Hematopoietic multipotent progenitor cell treated with erythropoietin and hydrocortisone succinate and interleukin-3 and kit ligand, for 15 days (in vitro differentiated cells): ENCODE data around the gene RHOBTB3.

Experiments used
- DNase-seq: peaks from one replicate; pipeline ENCODE4 v3.0.0-alpha.2; 2015; ENCODE audit warnings: low spot score

Gene RHOBTB3

DNA sequence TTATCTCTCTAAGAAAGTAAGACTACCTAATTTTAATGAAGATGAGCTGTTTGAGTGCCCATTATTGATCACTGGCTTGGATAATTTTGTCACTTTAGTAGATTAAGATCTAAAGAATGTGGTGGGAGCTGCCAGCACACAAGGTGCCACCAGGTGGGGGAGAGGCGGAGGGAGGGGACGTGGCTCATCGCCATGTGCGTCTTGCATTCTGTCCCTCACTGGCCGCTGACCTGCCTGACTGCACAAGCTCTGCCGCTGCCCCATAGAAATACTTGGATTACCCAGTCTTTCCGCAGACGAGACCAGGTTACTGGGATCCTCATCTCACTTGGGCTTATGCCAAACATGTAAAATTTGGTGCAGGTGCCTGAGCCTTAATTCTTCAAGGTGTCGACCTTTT lies 37.6 kb downstream of the RHOBTB3 start:
- DNase-seq: no peak

DNA sequence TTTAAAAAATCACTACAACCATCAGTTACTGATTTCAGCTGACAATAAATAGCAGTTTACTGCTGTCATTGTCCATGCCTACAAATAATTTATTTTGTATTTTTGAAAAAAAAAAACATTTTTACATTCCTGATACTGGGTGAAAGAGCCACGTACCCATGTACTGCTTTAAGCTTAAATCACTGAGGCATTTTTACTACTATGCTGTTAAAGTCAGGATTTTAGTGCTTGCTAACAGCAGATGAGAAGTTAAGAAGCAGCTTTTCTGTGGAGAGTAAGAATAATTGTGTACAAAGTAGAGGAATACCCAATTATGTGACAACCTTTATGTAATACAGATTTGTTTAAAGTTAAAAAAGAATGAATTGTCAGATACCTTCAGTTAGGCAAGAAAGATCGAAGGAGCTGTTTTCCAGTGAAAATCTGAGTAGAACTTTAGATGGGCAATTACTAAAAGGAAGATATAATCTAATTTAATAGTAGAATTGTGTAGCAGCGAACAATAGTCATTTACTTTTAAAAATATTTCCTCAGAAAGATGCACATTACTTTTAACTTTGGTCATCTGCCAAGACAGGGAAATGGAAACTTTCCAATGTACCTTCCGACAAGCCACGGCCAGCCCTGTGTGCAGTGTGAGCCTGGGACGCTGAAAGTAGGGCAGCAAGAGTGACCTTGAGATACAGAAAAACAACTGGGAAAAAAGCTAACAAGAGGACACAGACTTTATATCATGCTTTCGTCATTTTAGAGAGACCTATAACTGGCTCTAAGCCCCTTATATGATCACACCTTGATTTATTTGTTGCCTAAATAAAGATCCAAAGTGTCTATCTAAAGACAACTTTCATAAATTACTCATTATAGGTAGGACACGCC lies 39.9 kb downstream of the RHOBTB3 start:
- no peak for DNase-seq

DNA sequence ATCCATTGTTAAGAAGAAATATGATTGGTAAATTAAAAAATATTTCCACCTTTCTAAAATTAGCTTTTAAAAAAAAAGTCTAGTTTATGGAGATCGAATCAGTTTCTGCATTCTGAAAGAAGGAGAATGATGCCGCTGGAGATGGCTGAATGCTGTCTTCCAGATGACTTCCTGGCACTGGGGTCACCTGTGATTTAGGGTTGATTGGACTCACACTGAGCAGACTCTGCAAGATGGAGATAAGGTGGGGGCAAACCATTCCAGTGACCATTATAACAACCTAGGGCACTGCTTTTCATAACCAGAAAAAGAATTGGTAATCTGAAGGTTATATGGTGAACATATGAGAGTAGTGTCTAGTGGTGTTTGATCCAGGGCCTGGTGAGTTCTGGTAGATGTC lies 40.8 kb downstream of the RHOBTB3 start:
- no peak for DNase-seq

- DNase-seq: peak; percentile 60
Observed at GRCh38 chr5:95773335-95774059, 42.4 kb downstream of the RHOBTB3 start.

DNA sequence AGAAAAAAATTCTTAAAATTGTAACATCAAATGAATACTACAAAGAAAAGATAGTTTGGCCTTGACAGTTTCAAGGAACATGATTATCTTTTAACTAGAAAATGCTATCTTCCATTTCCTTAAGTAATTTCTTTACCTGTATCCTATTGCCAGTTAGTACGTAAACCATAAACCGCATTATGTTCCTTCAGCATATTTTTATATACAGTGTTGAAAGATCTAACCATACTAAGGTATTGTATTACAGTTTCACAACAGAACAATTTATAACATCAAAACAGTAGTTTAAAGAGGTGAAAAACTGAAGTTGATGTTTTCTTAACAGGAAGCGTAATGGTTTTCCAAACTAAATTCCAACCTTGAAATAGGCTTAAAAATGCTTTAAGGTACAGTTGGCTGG lies 46.3 kb downstream of the RHOBTB3 start:
- DNase-seq: no peak

DNA sequence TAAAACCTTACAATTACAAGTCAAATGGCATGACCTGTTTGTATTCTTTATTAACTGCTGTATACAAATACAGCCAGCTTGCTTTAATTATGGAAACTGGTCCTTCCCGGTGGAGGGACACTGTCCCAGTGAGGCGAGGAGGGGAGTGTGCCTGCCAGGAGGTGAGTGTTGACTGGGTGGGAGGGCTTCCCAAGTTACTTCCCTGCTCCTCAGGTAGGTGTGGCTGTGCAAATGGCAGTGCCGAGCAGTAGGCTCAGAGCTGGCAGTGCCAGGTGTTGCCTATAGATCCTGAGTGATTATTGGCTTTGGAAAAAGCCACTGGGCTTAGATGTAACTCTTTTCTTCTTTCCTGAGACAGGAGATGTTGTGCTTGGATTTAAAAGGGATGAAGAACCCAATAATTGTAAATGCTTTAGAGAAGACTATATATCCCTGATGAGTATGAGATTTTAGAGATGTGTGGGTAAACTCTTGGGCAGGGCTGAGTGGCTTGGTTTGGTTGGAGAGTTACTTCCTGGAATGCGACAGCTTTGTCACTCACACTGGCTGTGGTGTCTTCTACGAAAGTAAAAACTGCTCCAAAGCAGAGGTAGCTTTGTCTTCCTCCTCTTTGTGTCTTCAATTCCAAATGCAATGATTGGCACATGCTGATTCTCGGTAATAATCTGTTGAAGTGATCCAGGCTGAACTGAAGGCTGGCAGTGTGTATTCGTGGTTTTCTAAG lies 47.7 kb downstream of the RHOBTB3 start:
- DNase-seq: no peak

DNA sequence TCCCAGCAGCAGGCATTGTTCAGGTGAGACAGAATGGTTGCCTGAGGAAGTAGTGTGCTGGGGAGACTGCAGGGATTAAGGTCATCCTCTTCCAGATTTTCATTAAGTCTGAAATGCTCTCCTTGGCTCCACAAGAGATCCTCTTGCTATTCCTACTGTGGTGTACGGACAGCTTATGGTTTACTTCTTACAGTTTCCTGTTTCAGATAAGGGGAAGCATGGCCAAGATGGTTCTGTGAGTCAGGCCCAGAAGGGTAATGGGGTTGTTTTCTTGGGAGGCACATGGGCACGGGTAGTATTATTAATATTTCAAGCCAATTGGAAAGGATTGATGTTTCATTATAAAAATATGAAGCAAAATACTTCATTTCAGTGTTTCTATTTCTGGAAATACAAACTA lies 48.5 kb downstream of the RHOBTB3 start:
- no peak for DNase-seq

DNA sequence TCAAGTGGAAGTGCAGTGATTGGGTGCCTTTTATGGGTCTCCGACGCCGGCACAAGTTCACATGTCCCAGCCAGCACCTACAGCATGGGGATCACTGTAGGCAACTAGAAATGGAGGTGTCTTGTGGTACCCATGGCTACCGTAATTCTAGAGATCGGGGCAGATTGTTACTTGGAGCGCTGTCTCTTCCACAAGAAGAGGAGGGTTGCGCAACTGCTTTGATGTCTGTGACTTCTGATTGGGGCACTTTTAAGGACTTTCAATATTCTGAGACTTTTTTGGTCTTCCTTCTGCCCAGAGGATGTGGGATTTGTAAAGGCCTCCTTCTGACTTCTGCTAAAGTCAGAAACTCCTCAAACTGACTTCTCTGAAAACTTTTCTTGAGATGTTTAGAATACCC lies 49.5 kb downstream of the RHOBTB3 start:
- DNase-seq: no peak

DNA sequence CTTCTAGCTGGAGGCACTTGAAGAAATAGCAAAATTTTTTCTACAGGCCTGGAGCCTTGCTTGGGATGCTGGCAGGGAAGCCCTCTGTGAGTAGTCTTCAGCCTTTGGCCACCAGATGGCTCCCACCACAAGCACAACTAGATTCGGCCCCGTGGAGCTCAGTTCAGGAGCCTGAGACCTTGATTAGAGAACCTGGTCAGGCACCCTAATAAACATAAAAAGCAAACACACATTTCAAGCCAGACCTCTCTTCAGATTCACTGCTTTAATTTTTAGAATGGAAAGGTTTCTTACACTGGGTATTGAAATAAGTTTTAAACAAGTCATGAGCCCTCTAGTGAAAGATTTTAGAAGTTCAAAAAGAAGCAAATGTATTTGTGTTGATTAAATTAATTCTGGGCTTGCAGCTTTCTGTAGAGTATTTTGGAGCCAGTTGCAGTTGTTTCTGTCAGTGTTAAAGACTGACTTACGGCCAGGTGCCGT lies 50.0 kb downstream of the RHOBTB3 start:
- peak; percentile 82 for DNase-seq

- no peak for DNase-seq
Observed at GRCh38 chr5:95782181-95782580, 51.0 kb downstream of the RHOBTB3 start.

DNA sequence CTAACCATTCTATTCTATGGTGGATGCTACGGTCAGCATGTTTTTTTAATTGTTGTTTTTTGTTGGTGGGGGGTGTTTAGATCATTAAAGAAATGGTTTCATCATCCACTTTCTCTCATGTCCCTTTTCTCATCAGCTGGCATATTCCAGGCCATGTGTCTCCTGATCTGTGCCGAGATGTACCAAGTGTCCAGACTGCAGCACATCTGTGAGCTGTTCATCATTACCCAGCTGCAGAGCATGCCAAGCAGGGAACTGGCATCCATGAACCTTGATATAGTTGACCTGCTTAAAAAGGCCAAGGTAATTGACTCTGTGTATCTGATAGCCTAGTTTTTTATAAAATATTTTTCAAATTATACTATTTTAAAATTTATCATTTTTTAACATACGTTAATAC lies 52.5 kb downstream of the RHOBTB3 start:
- DNase-seq: no peak

- DNase-seq: no peak
Observed at GRCh38 chr5:95784514-95785302, 53.6 kb downstream of the RHOBTB3 start.

DNA sequence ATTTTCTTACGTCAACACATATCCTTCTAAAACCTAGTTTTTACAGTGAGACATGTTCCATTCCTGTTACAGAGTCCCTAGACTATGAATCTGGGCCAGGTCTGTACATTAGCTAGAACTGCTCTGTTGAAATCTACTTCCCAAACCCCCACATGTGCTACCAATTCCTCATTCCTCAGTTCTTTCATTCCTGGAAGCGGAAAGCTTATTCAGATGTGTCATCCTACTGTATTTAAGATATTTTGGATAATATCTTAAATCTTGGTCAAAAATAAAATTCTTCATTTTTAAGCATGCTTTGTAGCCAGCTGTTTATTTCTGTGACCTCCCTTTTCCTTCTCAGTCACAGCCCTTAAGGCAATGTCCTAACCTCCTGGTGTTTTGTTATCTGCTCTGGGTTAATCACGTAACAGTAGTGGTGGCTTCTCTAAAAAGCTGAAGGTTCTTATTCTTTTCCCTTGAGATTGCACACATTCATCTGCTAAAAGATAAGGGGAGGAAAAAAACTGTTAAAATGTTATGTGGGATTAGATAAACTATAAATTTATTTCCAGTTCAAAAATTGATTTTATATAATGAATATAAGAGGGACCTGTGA lies 55.8 kb downstream of the RHOBTB3 start:
- no peak for DNase-seq

DNA sequence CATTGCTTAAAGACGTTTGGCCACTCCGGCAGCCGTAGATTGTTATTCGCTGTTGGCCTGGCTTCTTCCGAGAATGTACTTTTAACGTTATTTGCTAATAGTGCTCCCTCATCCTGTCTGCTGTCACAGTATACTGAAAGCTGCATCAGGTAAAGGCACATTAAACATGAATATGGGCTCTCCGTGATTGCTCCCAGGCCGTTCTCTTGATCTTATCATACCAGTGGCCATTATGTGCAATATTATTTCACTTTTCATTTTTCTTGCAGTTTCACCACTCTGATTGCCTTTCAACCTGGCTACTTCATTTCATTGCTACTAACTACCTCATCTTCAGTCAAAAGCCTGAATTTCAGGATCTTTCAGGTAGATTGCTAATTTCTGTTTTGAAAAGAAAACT lies 57.4 kb downstream of the RHOBTB3 start:
- no peak for DNase-seq

GRCh38 chr5:95791751-95792150 lies 60.6 kb downstream of the RHOBTB3 start:
- DNase-seq: no peak

GRCh38 chr5:95794070-95794516 lies 63.0 kb downstream of the RHOBTB3 start:
- DNase-seq: no peak

- no peak for DNase-seq
Observed at GRCh38 chr5:95797301-95797700, 66.2 kb downstream of the RHOBTB3 start.

DNA sequence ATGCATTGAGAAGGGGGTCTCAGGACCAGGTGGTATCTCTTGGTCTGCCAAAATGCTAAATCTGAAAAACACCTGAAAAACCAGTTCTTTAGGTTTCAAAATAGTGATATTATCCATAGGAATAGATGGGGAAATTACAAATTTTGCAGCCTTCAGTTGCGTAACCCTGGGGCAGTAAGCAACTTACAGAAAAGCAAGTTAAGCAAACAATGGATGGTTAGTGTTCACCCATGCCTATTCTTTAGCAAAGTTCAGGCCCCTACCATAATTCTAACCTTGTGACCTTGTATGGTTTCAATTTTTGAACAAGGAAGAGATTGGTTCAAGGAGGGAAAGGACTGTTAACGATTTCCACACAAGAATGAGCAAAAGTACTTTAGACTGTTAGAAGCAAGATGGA lies 66.9 kb downstream of the RHOBTB3 start:
- DNase-seq: no peak

DNA sequence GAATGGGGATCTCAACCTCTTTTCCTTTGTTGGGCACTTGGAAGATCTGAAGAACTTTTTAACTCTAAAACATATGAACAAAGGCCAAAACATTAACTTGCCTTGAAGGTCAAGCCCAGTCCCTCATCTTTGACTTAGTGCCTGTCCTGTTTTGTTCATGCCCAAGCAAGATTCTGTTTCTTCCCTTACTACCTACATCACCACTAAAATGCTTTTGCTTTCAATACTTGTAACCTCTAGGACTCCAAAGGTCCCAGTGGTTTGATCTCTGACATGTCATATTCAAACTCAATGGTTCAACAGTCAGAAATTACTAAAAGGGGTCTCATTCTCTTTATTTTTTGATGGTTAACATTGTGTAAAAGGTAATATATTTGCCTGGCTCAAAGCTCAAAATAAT lies 67.4 kb downstream of the RHOBTB3 start:
- no peak for DNase-seq

DNA sequence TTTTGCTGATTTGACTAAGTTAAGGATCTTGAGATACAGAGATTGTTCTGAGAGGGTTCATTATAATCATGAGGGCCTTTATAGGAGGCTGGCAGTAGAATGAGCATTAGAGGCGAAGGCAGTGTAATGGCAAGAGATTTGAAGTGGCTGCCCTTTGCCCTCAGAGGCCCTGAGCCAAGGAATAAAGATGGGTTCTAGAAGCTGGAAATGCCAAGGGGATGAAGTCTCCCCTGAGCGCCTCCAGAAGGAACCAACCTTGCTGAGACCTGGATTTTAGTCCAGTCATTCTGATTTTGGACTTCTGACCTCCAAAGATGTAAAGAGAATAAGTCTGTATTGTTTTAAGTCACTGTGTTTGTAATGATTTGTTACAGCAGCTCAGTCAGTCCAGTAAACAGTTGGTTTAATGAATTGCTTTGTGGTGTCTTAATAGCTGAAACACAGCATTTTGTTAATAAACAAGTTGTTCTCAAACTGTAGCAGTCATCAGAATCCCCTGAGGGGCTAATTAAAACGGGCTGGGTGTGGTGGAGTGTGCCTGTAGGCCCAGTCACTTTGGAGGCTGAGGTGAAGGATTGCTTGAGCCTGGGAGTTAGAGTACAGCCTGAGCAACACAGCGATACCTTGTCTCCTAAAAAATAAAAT lies 68.2 kb downstream of the RHOBTB3 start:
- DNase-seq: no peak

GRCh38 chr5:95800553-95800952 lies 69.4 kb downstream of the RHOBTB3 start:
- no peak for DNase-seq
